HG02763 (cell line): ENCODE data around the gene IFI27L2.
A peak's percentile ranks its signal among the peaks of the same experiment; 100 is the strongest.

Experiments used
- ATAC-seq: cut with Tn5 transposase; IDR thresholded peaks from one replicate; pipeline ENCODE4 v1.9.1; 2021; ENCODE audit warnings: mild to moderate bottlenecking, moderate library complexity; ENCODE audit not compliant: unreplicated experiment

The IFI27L2 gene

DNA sequence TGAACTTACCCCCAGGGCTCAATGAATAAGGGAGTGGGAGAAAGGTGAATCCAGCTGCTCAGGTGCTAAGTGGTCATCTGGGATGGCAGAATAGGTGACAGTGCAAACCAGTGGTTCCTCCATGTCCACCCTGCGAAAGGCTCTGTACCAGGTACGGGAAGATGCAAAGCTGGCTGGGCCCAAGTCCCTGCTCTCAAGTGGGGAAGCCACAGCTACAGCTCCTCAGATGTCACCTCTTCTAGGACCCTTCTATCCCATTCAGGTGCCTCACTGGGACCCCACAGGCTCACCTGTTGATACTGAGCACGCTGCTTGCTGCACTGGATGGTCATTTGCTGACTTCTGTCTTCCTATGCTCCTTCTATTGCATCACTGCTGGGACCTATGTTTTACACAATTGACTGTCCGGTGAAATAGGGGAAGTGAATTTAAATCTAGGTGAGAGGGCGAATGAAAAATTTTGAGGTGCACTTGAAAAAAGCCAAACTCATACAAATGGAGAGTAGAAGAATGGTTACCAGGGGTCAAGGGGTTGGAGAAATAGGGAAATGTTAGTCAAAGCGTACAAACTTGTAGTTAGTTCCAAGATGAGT, 24.4 kb upstream of the IFI27L2 start:
- no peak for ATAC-seq

DNA sequence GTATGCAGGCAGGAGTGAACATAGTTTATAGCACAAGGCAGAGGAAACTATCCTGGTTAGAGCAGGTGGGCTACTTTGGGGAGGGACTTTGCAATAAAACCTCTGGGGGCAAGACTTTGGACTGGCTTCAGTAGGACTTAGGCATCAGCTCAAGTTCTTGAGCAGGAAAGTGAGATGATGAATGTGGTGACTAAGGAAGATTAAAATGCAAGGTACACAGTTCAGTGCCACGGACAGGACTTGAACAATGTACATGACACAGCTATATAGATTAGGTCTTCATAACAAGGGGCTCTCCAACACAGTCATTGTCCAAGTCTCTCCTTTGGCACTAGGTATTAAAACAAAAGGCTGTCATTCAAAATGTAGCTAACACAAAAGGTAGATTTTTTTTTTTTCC, 23.3 kb upstream of the IFI27L2 start:
- ATAC-seq = no peak

DNA sequence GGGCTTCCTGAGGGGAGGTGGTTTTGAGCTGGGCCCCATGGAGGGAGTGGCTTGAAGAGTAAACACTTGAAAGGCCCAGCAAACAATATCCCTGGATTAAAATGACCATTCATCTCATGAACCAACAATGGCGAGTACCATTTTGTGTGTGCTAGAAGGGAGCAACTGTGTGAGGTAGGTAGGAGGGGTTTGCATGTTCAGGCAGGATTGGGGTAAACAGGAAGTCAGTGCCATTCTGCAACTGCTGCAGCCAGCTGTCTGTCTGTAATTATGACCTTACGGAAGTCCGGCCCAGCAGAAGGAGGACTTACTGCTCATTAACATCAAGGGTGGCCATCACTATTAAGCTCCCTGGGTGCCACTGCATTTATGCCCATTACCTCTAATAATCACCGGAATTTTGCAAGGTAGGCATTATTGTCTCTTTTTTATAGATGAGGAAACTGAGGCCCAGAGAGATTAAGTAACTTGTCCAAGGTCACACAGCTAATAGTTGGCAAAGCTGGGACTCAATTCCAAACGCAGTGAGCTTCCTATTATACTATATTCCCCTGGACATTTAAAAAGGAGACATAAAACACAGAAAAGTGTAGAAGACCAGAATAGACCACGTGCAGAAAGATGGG, 16.6 kb upstream of the IFI27L2 start:
- ATAC-seq = no peak

GRCh38 chr14:94144765-94145164, 15.4 kb upstream of the IFI27L2 start:
- ATAC-seq = no peak

GRCh38 chr14:94143711-94144110, 14.3 kb upstream of the IFI27L2 start:
- ATAC-seq = no peak

GRCh38 chr14:94143239-94143638, 13.8 kb upstream of the IFI27L2 start:
- ATAC-seq = no peak

DNA sequence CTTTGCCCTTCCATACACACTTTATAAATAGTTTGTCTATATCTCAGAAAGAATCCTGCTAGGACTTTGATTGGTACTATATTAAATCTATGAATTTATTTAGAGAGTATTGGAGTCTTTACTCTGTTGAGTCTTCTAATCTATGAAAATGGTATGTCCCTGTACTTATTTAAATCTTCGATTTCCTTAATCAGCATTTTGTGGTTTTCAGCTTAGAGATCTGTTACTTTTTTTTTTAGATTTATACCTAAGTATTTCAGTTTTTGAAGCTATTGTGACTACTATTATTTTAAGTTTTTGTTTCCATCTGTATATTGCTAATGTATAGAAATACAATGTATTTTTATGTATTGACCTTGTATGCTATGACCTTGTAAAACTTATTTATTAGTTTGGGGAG, 13.4 kb upstream of the IFI27L2 start:
- no peak for ATAC-seq

DNA sequence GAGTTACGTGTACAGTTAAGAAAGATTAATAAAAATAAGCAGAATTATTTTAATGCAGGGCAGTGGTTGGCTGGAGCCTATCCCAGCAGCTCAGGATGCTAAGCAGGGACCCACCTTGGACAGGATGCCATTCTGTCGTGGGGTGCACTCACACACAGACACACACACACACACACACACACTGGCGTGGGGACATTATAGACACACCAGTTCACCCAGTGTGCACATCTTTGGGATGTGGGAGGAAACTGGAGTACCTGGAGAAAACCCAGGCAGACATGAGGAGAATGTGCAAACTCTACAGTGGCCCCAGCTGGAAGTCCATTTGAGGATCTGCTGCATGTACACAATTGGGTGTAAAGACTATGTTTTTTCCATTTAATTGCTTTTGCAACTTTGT, 12.8 kb upstream of the IFI27L2 start:
- ATAC-seq = no peak

GRCh38 chr14:94139421-94139820, 10.0 kb upstream of the IFI27L2 start:
- ATAC-seq = no peak

DNA sequence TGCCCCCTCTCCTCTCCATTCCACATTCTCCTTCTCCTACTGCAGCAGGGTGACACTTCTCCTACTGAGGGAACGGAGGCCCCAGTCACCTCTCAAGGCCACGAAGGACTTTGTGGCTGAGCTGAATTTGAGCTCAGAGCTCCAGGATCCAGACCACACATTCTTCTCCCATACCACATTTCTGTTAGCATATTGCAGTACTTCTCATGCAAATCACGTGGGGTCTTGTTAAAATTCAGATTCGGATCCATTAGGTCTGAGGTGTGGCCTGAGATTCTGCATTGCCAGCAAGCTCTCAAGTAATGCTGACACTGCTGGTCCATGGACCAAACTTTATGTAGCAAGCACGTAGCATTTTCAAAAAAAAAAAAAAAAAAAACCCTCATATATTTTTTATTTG, 9.6 kb upstream of the IFI27L2 start:
- no peak for ATAC-seq

DNA sequence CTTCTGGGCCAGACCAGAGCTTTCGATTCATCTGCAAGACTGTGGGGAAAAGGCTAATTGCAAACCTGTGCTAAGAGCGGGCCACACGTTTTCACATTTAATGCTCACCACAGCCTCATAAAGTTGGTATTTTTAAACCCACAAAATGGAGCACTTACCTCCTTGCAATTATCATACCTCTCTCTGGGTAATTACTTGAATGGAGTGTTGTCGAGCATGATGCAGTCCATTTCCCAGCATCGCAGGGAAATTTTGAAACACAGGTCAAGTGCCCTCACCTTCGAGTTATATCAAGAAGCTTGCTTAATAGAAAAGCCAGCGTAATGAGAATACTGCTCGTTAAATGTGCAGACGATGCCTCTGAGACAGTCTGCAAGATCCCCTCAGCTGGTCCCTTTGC, 8.8 kb upstream of the IFI27L2 start:
- no peak for ATAC-seq

- peak; percentile 71 for ATAC-seq
Measured at GRCh38 chr14:94136575-94137331, 7.3 kb upstream of the IFI27L2 start.

DNA sequence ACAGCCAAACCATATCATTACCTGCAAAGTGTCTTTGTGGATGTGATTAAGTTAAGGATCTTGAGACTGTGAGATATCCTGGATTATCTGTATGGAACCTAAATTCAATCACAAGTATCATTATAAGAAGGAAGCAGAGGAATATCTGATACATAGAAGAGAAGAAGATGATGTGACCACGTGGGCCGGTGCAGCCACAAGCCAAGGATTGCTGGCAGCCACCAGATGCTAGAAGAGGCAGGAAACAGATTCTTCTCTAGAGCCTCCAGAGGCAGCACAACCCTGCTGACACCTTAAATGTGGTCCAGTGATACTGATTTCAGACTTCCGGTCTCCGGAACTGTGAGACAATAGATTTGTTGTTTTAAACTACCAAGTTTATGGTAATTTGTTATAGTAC, 6.1 kb upstream of the IFI27L2 start:
- ATAC-seq = no peak

DNA sequence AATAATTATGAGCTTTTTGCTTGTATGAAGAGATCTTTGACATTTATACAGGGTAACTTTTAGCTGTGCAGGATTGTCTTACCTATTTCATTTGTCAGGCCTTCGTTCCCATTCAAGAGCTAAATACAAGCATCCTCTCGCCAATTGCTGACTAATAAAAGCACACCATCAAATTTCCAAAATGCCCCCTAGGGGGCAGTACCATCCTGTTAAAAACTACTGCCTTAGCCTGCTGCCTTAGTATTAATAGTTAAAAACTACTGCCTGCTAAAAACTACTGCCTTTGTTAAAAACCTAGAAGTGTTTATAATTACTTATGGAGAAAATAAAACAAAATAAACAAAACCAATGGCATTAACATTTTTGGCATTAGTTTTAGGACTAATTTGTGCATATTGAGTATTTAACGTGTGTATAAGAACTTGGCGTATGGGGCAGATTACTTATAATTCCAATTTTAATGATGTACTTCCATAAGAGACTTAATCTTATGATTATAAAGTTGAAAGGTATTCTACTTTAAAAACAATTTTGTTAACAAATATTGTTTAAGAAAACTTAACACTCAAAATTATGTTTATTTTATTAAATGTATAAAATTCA, 3.0 kb upstream of the IFI27L2 start:
- ATAC-seq = no peak

GRCh38 chr14:94129758-94130414, 482 bp upstream of the IFI27L2 start:
- ATAC-seq = peak; percentile 12

- no peak for ATAC-seq
Measured at GRCh38 chr14:94128216-94128839, 1.1 kb downstream of the IFI27L2 start.

- no peak for ATAC-seq
Measured at GRCh38 chr14:94127330-94127729, 2.1 kb downstream of the IFI27L2 start.

DNA sequence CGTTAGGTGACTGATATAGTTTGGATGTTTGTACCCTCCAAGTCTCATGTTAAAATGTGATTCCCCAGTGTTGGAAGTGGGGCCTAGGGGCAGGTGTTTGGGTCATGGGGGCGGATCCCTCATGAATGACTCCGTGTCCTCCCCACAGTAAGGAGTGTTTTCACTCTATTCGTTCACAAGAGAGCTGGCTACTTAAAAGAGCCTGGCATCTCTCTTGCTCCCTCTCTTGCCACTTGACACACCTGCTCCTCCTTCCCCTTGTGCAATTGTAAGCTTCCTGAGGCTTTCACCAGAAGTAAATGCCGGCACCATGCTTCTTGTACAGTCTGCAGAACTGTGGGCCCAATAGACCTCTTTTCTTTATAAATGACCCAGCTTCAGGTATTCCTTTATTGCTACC, 2.6 kb downstream of the IFI27L2 start:
- ATAC-seq = no peak

- no peak for ATAC-seq
Measured at GRCh38 chr14:94126419-94126677, 3.1 kb downstream of the IFI27L2 start.

DNA sequence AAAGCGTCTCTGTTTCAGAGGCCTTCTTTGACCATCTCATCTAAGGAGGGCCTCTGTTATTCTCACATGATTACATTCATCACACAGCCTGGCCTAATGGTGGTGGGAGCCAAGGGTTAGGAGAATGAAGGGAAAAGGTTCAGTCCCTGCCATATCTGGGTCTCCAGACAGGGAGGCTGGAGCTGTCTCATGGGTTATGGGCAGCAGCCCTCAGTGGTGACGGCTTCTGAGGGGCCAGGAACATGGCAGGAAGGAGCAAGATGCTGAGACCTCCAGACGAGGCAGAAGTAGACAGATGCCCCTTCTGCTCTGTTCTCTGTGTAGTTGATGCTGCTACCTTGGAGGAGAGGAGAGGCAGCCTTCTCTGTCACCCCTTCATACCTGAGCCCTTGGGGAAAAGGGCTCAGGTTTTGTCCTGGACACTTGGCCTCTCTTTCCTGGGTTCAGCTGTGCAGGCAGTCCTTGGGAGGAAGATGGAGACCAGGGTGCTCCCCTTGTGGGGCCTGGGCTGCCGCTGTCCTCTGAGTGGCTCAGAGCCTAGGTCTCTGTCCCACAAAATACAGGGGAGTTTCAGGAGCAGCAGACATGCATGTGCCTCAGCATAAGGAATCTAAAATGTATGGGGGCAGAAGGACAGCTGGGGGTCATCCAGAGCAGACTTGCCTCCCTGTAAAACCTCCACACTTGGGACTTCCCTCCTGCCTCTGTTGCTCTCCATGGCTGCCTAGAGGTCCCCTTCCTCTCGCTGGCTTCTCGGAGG, 3.6 kb downstream of the IFI27L2 start:
- ATAC-seq = no peak
